Ramos (cell line): ENCODE measurements around the gene CORIN.

Source experiments
- in situ Hi-C: fragments of 300-500 bp; cut with MboI; formaldehyde crosslinking; loops from one replicate; pipeline ENCODE4 v1.14.3; 2022; ENCODE audit warnings: low sequenced_read_pairs; ENCODE audit not compliant: unreplicated experiment

The CORIN gene

DNA sequence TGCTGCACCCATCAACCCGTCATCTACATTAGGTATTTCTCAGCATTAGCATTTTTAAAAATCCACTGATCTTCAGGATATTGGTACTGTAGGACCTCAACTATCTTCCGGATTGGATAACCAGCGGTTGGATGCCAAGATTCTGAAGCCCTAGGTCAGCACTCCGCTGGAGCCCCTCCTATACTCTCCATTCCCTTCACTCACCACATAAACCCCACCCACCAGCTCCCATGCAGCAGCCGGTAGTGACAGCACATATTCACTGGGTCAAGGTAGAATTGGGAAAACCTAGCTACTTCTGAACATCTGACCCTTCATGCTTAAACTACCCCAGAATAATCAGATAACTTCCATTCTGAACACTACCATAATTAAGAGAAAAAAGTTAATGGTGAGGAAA lies 134.9 kb downstream of the CORIN start:
- in situ Hi-C loops, result no loop called here

DNA sequence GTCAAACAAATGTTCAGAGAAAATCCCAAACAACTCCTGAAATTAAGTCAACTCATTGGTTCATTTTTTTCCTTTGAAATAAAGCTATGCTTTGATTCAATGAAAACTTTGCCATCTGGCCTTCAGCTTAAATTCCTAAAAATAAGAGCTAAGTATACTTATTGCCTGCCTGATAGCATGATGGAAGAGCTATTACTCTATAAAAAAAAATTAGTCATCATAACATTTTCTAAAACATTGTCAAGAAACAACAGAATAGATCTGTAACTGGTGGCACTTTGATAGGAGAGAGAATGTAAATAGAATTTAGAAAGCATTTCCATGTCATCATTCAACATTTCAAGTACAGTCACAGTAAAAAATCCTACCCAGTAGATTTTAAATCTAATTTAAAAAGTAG lies 136.6 kb downstream of the CORIN start:
- in situ Hi-C loops, result no loop called here

DNA sequence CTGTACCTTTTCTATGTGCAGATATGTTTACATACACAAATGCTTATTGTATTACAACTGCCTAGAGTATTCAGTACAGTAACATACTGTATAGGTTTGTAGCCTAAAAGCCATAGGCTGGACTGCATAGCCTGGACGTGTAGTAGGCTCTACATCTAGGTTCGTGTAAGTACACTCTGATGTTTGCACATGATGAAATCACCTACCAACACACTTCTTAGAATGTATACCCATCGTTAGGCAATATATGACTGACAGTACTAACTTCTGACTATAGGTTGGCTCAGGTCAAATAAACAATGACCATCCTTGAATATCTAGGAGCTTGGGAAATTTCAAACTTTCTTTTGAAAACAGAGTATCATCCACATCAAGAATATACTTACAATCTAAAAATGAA lies 139.0 kb downstream of the CORIN start:
- in situ Hi-C loops, result loop anchor here (25.0 kb wide), 1 partner anchor 388 kb away; no protein-coding TSS in a partner anchor

DNA sequence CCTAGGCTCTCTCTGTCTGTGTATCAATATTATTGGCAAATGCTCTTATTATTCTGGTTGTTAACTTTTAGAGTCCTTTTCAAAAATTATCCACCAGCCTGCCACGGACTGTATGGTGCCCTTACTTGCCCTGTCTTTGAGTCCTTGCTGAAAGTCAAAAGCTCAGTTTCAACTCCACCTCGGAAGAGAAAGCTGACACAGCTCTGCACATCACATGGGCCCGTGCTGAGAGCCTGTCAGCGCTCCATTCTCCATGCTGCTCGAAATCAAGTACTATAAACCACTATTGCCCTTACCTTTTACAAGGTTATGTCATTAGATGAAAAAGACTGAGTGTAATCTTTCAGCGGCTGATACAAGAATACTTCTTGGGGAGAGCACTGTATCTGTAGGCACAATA lies 141.0 kb downstream of the CORIN start:
- in situ Hi-C loops, result loop anchor here (25.0 kb wide), 1 partner anchor 390 kb away; no protein-coding TSS in a partner anchor

DNA sequence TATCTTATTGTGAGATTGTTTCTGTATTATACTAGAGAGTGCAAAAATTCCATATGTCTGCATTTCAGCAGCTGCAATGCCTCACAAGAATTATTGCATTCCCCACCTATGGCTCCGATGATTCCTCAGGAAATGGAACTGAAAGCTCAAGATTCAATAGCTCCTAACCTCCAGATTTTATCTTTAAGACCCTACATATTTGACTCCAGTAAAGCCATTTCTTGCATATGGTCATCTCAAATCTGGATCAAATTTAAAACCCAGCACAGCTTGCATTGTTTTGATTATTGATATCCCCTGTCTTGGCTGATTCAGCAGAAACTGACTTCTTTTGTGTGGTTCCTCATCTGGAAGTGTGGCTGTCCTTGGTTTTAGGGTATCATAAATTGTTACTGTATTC lies 142.6 kb downstream of the CORIN start:
- in situ Hi-C loops, result loop anchor here (25.0 kb wide), 1 partner anchor 392 kb away; no protein-coding TSS in a partner anchor

DNA sequence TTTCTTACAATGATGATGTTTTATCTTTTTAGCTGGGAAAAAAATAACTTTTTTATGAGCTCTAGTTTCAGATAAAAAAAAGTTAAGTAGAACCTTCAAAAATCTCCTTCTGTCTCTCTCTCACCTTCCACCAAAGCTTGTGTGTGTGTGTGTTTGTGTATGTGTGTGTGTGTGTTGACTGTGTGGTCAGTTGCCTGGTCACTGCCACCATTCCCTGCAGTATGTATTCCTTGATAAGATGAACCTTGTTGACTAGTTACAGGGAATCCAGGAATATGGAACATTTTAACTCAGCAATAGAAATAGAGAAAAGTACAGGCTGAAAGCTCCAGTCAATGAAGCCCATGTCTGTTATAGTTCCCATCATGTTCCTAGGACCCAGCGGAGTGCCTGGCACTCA lies 143.5 kb downstream of the CORIN start:
- in situ Hi-C loops, result loop anchor here (25.0 kb wide), 1 partner anchor 393 kb away; no protein-coding TSS in a partner anchor

DNA sequence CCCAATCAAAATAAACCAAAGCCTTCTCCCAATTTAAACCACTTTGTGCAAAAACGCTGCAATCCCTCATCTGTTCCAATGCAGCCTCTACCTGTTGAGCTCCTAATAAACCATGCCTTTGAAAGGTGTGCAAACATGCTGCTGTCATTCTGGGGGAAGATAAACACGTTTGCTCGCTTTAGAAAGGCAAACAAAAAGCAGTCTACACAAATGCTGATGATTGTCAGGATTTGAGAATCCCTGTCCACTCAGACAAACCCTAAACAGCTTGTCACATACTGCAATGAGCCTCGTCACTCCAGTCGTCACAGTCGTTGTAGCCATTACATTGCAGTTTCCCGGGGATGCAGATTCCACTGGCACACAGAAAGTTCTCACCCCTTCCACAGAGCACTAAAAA lies 145.2 kb downstream of the CORIN start:
- in situ Hi-C loops, result loop anchor here (25.0 kb wide), 1 partner anchor 395 kb away; no protein-coding TSS in a partner anchor

DNA sequence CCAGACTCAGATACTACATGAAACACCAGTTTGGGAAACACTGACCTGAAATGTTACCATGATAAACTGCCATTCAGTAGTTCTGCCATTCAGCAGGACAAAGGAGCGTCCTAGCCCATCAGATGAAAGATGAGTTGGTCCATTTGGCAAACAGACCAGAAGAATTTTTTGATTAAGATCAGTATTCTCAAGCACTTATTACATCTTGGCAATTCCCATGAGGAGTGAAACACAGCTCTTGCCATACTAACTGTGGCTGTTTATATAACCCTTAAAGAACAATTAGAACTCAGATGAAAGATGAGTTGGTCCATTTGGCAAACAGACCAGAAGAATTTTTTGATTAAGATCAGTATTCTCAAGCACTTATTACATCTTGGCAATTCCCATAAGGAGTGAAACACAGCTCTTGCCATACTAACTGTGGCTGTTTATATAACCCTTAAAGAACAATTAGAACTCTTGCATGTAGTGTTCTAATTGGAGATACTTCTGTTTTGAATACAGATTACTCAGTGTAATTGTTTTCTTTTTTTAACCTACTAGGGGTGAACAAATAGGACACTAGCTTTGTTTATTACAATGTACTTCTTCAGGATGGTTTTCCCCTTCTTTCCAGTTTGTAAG lies 146.0 kb downstream of the CORIN start:
- in situ Hi-C loops, result loop anchor here (25.0 kb wide), 1 partner anchor 395 kb away; no protein-coding TSS in a partner anchor

DNA sequence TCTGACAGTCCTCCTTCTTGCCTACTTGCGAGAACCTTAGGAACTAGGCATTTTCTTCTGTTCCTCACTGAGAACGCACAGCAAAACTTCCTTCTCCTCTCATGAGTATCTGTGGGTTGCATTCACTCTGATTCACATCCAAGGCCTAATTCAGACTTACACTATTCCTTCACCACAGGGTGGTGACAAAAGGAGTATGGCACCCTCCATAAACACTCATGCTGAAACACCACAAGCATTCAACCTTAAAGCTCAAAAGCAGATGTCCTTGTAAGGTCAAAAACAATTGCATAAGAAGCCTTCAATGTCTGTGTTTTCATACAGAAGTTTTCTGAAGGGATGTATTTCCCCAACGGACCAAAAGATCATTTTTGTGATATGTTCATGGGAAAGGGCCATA lies 147.3 kb downstream of the CORIN start:
- in situ Hi-C loops, result loop anchor here (25.0 kb wide), 1 partner anchor 397 kb away; no protein-coding TSS in a partner anchor

DNA sequence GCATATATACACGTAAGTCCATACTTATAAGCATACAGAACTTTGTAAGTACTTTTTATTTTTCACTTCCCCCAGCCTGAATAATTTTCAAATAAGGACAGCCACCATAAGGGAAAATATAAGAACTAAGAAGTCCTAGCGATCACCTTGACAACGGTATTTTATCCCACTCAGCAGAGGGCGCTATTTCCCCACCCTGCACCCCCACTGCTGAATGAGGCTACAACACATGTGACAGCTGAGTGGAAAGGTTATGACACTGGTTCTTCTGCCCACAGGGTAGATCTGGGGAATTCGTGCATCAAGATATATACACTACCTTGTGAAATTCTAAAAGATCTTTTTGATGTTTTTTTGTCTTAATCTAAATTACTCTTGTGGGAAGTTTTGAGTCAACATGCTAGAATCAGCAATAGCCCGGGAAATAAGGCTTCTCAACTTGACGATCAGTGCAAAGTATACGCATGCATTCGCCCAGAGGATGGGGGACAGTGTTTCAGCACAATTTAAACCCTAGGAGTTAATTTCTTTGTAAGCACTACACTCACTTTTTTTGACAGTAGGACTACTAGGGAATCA lies 151.5 kb downstream of the CORIN start:
- in situ Hi-C loops, result loop anchor here (10.0 to 25.0 kb wide), 2 partner anchors 248 to 401 kb away; no protein-coding TSS in a partner anchor

DNA sequence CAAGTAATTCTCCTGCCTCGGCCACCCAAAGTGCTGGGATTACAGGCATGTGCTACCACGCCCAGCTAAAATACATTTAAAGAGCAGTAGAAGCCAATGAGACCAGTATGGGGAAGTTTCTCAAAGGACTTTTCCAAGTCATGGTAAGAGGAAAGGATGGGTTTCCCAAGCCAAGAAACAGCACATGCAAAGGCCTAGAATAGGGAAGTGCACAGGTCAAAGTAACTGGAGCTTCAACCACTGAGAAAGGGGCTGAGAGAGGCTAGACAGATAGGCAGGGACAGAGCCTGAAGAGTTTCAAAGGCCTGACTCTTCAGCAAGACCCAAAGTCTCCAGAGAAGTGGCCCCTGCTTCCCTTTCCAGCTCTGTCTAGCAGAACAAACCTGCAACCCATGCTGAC lies 162.1 kb downstream of the CORIN start:
- in situ Hi-C loops, result loop anchor here (25.0 kb wide), 1 partner anchor 411 kb away; no protein-coding TSS in a partner anchor

DNA sequence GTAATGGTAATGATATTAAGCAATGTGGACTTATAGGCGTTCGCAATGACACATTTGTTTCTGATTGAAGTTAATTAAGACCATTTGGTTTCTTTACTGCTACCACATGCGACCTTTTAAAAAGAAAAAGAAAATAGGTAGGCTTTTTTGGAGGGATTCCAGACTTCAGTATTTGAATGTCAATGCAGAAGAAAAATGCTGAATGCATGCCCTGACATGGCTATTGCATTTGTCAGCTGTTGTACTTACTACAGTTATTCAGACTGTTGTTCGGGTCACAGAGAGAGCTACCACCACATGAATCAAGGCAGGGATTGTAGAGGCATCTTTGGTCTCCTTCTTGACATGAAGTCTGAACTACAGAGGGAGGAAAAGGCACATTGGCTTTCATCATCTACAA lies 163.7 kb downstream of the CORIN start:
- in situ Hi-C loops, result no loop called here

DNA sequence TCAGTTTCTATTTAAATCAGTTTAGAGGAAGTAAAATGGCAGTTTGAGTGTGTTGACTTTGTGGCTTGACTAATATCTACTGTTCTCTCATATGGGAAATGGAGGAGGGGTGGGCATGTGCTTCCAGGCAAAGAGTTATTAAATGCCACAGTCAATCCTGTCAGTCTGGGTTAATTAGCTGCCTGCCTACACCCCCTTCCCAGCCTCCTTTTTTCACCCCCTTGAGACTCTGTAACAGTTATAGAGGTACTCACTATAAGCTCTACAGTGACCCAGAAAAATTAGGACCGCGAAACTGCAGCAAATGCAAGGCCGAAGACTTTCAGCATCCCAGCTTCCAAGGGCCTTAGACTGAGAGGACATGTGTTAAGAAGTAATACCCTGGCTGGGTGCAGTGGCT lies 165.2 kb downstream of the CORIN start:
- in situ Hi-C loops, result no loop called here

DNA sequence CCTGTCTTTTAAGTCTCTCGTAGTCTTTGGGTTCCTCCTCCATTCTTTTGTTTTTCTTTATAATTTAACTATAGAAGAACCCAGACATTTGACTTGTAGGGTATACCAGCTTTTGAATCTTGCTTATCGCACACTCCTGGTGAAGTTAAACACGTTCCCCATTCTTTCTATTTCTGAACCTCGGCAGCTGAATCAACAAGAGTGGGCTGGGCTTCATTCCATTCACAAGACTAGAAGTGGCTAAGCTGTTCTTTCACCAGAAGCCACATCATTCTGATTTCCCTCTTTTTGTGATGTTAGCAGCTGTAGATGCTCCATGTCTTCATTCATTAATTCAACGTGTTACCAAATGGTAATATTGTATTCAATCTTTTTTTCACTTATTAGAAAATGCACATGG lies 167.9 kb downstream of the CORIN start:
- in situ Hi-C loops, result no loop called here

DNA sequence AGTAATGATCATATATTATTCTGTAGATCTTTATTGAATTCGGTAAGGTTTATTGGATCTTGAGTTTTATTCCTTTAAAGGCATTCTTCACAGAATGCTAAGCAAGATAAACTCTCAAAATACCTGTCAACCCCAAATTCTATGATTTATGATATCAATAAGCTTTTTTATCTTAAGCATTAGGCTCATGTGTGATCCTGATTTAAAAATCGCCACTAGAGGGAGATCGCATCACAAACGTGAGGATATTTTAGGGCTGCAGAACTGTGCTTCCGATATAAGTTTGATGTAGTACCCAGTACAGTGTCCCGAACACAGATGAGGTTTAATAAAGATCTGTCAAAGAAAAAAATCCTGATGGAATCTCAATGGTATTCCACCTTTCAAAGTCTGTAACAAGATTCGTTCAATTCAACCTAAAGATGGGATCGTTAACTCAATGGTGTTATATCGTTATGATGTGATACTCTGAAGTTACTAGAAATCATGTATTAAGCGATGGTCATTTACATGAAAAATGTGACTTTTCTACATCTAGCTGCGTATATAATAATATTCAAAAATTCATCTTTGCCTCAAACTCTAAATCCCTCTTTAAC lies 169.0 kb downstream of the CORIN start:
- in situ Hi-C loops, result no loop called here

DNA sequence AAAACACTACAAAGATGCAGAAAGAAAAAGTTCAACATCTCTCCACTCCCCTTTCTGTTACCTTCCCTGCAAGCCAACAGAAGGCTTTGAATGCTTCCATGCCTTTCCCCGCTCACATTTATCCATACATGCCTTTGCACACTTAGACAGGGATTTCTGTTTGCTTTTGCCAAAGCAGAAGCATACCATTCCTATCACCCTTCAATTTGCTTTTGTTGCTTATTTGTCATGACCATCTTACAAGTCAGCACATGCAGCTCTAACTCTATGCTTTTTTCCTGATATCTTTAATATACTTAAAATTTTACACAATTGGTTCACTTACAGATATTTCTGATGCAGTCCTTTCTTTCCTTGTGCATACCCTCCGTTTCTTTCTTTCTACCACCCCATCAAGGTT lies 169.6 kb downstream of the CORIN start:
- in situ Hi-C loops, result no loop called here

DNA sequence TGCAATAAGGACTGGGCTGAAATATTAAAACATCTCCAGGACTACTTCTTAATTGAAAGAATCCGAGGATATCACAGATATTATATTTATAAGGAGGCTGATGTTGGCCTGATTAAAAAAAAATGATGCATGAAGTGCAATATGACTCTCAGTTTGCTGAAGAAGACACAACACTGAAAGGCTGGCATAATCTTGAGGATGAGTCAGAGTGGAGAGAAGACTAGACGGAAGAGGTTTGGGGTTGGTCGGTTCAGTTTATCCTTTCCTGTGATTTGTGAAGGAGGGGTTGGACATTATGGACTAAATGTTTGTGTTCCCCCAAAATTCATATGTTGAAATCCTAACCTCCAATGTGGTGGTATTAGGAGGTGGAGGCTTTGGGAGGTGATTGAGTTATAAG lies 170.3 kb downstream of the CORIN start:
- in situ Hi-C loops, result no loop called here

DNA sequence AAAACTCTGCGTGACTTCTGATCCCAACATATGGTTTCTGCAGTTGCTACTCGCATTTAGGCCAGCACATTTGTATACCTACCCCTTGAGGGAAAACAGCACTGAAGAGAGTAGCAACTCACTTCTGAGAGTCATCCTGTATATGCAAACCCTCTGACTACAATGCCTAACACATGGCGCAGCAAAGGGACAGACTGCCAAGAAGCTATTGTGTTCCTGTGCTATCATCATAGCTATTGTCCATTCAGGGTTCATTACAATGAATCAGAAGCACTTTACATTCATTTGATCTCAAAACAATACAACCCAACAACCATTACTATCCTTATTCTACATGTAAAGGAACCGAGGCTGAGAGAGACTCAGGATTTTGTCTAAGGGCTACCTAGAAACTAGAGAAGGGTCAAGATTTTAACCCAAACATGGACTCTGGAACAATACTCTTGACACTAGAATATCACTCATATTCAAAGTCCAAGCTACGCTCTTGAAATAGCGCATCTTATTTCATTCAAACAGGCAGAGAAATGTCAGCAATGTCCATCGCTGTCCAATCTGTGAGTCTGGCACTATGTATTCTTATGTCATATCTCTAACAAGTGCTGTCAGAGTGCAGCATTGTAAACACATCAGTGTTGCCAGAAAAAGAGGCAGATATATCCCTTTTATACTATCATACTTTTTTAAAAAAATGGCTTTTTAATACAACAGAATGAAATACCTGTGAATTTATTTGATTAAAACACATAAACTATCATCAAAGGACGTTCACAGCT lies 173.6 kb downstream of the CORIN start:
- in situ Hi-C loops, result no loop called here

DNA sequence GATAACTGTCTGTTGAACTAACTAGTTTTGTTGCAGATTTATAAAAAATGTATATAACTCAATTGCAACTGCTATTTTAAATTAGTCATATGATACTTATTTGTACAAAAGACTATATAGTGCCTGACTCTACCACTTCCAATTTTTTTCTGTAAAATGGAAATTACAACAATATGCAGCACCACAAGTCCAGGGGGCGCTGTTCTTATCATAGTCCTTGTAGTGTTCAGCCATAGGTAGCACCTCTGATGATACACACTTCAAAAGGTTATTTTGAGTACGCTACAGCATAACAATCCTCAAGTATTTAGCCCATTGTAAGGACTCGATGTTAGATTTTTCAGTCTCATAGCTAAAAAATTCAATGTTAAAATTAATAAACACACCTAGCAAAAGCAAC lies 174.9 kb downstream of the CORIN start:
- in situ Hi-C loops, result no loop called here

DNA sequence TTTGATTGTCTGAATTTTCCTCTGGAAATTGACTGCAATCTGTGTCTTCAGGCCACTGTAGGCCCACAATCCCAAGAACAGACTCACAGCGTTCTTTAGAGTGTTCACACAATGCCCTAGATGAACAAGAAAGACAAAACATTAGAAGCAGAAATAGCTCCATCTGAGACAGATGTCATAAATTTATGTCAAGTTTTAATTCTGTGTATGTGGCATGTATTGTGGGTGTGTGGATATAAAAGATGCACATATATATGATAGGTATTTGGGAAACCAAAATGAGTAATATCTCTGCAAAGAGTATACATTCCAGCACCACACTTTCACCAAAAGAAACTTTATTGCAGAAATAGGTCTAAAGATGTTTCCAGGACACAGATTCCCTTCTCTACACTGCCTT lies 176.1 kb downstream of the CORIN start:
- in situ Hi-C loops, result no loop called here

DNA sequence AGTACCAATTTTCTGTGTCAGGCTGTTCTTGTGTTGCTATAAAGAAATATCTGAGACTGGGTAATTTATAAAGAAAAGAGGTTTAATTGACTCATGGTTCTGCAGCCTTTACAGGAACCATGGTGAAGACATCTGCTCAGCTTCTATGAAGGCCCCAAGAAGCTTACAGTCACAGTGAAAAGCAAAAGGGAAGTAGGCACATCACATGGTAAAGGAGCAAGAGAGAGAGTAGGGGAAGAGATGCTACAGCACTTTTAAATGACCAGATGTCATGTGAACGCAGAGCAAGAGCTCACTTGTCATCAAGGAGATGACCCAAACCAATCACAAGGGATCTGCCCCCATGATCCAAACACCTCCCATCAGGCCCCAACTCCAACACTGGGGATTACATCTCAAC lies 178.5 kb downstream of the CORIN start:
- in situ Hi-C loops, result no loop called here
